HS-27A (cell line): ENCODE measurements around the gene SCRT2.
"Not testable (repeated sequence)": the region's sequence is repeated elsewhere in the genome, so short reads cannot be mapped to it uniquely, and the experiment has no call there.

Source experiments
- DNase-seq: peaks from one replicate; pipeline ENCODE4 v3.0.0-alpha.2; 2012; ENCODE audit warnings: low read depth, missing footprints

The SCRT2 gene

GRCh38 chr20:701401-702129, 26.0 kb upstream of the SCRT2 start:
- DNase-seq = no peak

GRCh38 chr20:699811-700338, 24.3 kb upstream of the SCRT2 start:
- DNase-seq = no peak

GRCh38 chr20:699342-699741, 23.7 kb upstream of the SCRT2 start:
- no peak for DNase-seq

GRCh38 chr20:698276-698675, 22.7 kb upstream of the SCRT2 start:
- no peak for DNase-seq

- DNase-seq = no peak
These were observed 22.2 kb upstream of the SCRT2 start for GRCh38 chr20:697826-698225.

GRCh38 chr20:695165-695866, 19.7 kb upstream of the SCRT2 start:
- DNase-seq = no peak

GRCh38 chr20:694496-694895, 18.9 kb upstream of the SCRT2 start:
- DNase-seq = no peak

- not testable (repeated sequence) for DNase-seq
These were observed 18.2 kb upstream of the SCRT2 start for GRCh38 chr20:693786-694185.

GRCh38 chr20:692044-692443, 16.4 kb upstream of the SCRT2 start:
- DNase-seq = no peak

- DNase-seq = no peak
These were observed 14.3 kb upstream of the SCRT2 start for GRCh38 chr20:689947-690346.

GRCh38 chr20:689348-689747, 13.7 kb upstream of the SCRT2 start:
- no peak for DNase-seq

GRCh38 chr20:688809-689212, 13.2 kb upstream of the SCRT2 start:
- DNase-seq = no peak

- no peak for DNase-seq
These were observed 12.0 kb upstream of the SCRT2 start for GRCh38 chr20:687468-688203.

- no peak for DNase-seq
These were observed 9.2 kb upstream of the SCRT2 start for GRCh38 chr20:684676-685319.

- DNase-seq = no peak
These were observed 6.5 kb upstream of the SCRT2 start for GRCh38 chr20:682123-682522.

- DNase-seq = no peak
These were observed 5.1 kb upstream of the SCRT2 start for GRCh38 chr20:680638-681187.

GRCh38 chr20:677957-678356, 2.4 kb upstream of the SCRT2 start:
- no peak for DNase-seq

GRCh38 chr20:676967-677366, 1.4 kb upstream of the SCRT2 start:
- DNase-seq = no peak

GRCh38 chr20:676315-676937, 824 bp upstream of the SCRT2 start:
- no peak for DNase-seq

- no peak for DNase-seq
These were observed 559 bp downstream of the SCRT2 start for GRCh38 chr20:675033-675452.

GRCh38 chr20:673603-674001, 2.0 kb downstream of the SCRT2 start:
- DNase-seq = no peak
